Dedifferentiated amniotic fluid mesenchymal stem cell (primary cell): ENCODE data around the gene DOP1B.
"Not testable (repeated sequence)": the region's sequence is repeated elsewhere in the genome, so short reads cannot be mapped to it uniquely, and the experiment has no call there.

Experiments used
- DNase-seq: peaks from one replicate; pipeline ENCODE4 v3.0.0-alpha.2; 2016; ENCODE audit errors: extremely low spot score

Gene DOP1B, protein sequence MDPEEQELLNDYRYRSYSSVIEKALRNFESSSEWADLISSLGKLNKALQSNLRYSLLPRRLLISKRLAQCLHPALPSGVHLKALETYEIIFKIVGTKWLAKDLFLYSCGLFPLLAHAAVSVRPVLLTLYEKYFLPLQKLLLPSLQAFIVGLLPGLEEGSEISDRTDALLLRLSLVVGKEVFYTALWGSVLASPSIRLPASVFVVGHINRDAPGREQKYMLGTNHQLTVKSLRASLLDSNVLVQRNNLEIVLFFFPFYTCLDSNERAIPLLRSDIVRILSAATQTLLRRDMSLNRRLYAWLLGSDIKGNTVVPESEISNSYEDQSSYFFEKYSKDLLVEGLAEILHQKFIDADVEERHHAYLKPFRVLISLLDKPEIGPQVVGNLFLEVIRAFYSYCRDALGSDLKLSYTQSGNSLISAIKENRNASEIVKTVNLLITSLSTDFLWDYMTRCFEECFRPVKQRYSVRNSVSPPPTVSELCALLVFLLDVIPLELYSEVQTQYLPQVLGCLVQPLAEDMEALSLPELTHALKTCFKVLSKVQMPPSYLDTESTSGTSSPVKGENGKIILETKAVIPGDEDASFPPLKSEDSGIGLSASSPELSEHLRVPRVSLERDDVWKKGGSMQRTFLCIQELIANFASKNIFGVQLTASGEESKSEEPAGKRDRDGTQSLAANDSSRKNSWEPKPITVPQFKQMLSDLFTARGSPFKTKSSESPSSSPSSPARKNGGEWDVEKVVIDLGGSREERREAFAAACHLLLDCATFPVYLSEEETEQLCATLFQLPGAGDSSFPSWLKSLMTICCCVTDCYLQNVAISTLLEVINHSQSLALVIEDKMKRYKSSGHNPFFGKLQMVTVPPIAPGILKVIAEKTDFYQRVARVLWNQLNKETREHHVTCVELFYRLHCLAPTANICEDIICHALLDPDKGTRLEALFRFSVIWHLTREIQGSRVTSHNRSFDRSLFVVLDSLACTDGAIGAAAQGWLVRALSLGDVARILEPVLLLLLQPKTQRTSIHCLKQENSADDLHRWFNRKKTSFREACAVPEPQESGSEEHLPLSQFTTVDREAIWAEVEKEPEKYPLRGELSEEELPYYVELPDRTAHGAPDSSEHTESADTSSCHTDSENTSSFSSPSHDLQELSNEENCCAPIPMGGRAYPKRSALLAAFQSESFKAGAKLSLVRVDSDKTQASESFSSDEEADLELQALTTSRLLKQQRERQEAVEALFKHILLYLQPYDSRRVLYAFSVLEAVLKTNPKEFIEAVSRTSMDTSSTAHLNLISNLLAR (N-terminal part only)

DNA sequence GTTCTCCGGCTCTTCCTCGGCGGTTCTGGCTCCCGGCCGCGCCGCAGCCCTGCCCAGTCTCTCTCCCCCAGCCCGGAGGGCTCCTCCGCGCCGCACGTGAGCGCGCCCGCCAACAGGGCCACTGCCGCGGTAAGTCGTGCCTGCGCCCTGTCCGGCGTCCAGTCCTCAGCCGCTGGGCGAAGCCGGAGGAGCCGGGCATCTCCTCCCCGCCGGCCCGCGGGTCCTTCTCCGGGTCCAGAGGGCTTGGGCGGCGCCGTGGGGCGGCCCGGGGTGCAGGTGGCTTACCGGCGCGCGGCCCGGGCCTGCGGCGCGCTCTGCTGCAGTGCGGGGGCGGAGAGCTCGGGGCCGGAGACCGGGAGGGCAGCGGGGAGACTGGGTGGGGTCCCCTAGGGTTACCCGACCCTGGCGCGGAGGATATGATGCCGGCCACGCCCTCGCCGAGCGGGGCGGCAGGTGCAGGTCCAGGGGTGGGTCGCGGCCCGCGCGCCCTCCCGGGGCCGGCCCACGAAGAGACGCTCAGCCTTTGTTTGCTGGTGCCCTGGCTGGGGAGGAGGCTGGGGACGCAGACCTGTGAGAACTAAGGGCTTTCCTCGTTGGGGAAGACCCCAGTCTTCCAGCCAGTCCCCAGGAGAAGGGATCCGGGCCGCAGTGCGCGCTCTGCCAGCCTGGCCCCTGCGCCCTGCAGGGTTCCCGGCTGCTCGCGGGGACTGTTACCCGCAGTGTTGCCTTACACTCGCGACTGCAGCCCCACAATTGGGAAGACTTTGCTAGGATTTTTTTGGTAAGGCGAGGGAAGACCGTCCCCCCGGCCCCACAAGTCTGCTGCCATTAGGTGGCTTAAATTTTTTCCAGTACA is at the start of gene DOP1B:
DOP1B (plus strand) TSS at position 10 of the 856 bp plus-strand sequence. CDS start 7,910 bp downstream, outside the sequence.
- no peak for DNase-seq

GRCh38 chr21:36109868-36110267 is 46.8 kb upstream of the DOP1B start:
- DNase-seq: no peak

GRCh38 chr21:36111238-36111637 is 45.4 kb upstream of the DOP1B start:
- DNase-seq: no peak

- DNase-seq: no peak
These were observed 42.8 kb upstream of the DOP1B start for GRCh38 chr21:36113647-36114428.

- DNase-seq: no peak
These were observed 41.4 kb upstream of the DOP1B start for GRCh38 chr21:36115138-36115730.

- no peak for DNase-seq
These were observed 39.3 kb upstream of the DOP1B start for GRCh38 chr21:36117286-36117741.

- DNase-seq: no peak
These were observed 36.2 kb upstream of the DOP1B start for GRCh38 chr21:36120304-36120888.

DNA sequence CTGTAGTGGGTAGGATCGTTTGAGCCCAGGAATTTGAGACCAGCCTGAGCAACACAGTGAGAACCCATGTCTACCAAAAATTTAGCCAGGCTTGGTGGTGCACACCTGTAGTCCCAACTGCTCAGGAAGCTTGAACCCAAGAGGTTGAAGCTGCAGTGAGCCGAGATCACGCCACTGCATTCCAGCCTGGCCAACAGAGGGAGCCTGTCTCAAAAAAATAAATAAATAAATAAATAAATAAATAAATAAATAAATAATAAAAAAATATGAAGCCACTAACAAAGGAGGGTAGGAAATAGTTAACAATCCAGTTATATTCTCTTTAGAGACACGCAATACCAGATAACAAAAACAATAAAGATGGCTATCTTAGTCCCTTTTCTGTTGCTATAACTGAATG is 33.6 kb upstream of the DOP1B start:
- no peak for DNase-seq

DNA sequence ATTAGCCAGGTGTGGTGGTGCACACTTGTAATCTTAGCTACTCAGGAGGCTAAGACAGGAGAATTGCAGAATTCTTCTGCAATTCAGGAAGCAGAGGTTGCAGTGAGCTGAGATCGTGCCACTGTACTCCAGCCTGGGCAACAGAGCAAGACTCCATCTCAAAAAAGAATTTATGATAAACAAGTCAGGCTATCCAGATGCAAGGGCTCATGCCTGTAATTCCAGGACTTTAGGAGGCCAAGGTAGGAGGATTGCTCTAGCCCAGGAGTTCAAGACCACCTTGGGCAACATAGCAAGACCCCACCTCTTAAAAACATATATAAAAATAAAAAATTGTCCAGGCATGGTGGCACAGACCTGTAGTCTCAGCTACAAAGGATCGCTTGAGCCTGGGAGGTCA is 32.2 kb upstream of the DOP1B start:
- no peak for DNase-seq

DNA sequence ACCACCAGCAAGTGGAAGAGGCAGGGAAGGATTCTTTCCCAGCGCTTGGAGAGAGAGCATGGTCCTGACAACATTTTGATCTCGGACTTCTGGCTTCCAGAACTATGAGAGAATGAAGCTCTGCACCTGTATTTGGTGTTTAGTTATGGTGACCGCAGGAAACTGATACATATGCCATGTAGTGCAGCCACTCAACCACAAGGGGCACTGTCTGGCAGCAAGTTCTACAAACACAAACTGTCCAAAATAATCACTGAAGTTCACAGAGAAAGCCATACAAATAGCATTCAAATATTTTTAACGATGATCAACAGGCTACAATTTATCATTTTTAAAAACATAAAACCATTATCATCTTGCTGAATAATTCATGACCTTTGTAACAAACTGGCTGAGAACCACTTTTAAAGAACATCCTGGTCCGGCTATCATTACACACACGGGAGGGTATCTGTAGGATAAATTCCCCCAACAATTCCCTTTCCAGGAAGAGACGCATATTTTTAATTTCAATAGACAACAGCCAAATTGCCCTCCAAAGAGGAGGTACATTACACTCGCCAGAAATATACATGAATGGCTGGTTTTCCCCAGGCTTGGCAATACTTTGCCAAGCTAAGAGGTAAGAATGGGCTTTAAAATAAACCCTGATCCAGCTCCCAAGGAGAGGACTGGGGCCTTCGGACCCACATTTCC is 31.0 kb upstream of the DOP1B start:
- no peak for DNase-seq

DNA sequence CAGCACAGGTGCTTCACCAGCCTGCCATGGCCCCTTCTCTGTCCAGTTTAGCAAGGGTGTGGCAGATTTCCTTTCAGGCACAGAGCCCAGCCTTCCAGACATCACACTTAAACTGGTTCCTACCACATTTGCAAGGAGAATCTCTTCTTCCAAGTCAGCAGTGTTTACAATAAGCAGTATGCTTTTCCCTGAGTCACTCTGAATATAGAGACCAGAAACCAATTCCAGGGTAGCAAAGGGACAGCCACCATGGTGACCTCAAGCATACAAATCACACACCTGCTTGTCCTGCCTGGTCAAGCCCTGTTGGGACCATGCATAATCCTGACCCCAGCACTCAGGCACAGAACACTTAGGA is 30.4 kb upstream of the DOP1B start:
- no peak for DNase-seq

GRCh38 chr21:36126621-36127110 is 30.0 kb upstream of the DOP1B start:
- no peak for DNase-seq

- DNase-seq: no peak
These were observed 29.2 kb upstream of the DOP1B start for GRCh38 chr21:36127250-36127904.

GRCh38 chr21:36127977-36128376 is 28.6 kb upstream of the DOP1B start:
- DNase-seq: no peak

GRCh38 chr21:36129219-36129618 is 27.4 kb upstream of the DOP1B start:
- no peak for DNase-seq

DNA sequence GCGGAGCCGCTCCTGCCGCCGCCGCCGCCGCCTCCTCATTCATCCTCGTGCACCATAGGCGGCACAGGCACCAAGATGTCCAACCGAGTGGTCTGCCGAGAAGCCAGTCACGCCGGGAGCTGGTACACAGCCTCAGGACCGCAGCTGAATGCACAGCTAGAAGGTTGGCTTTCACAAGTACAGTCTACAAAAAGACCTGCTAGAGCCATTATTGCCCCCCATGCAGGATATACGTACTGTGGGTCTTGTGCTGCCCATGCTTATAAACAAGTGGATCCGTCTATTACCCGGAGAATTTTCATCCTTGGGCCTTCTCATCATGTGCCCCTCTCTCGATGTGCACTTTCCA is 26.2 kb upstream of the DOP1B start:
- not testable (repeated sequence) for DNase-seq

- not testable (repeated sequence) for DNase-seq
These were observed 25.8 kb upstream of the DOP1B start for GRCh38 chr21:36130839-36131238.

- DNase-seq: no peak
These were observed 23.9 kb upstream of the DOP1B start for GRCh38 chr21:36132696-36133095.
